ENCODE results near the gene CELF5.

GRCh38 chr19:3344608-3345598 is 120.4 kb downstream of the CELF5 start:
- TF ChIP-seq CTCF (IDR thresholded peaks at IDR 0.05), result no peak
- no peak for TF ChIP-seq ZFX (IDR thresholded peaks at IDR 0.05; ENCODE audit: borderline replicate concordance)

Measured in 22Rv1 (cell line).